GM18909 (cell line): ENCODE data around the gene TNIP2.

Source experiments
- ATAC-seq: cut with Tn5 transposase; IDR thresholded peaks from one replicate; pipeline ENCODE4 v1.9.1; 2021; ENCODE audit warnings: mild to moderate bottlenecking; ENCODE audit not compliant: unreplicated experiment, poor library complexity

Gene TNIP2, protein sequence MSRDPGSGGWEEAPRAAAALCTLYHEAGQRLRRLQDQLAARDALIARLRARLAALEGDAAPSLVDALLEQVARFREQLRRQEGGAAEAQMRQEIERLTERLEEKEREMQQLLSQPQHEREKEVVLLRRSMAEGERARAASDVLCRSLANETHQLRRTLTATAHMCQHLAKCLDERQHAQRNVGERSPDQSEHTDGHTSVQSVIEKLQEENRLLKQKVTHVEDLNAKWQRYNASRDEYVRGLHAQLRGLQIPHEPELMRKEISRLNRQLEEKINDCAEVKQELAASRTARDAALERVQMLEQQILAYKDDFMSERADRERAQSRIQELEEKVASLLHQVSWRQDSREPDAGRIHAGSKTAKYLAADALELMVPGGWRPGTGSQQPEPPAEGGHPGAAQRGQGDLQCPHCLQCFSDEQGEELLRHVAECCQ

GRCh38 chr4:2755821-2756690 is at the start of gene TNIP2:
TNIP2 (minus strand) TSS chr4:2756336; CDS start chr4:2756289, 47 bp downstream.
- peak; percentile 75 for ATAC-seq

DNA sequence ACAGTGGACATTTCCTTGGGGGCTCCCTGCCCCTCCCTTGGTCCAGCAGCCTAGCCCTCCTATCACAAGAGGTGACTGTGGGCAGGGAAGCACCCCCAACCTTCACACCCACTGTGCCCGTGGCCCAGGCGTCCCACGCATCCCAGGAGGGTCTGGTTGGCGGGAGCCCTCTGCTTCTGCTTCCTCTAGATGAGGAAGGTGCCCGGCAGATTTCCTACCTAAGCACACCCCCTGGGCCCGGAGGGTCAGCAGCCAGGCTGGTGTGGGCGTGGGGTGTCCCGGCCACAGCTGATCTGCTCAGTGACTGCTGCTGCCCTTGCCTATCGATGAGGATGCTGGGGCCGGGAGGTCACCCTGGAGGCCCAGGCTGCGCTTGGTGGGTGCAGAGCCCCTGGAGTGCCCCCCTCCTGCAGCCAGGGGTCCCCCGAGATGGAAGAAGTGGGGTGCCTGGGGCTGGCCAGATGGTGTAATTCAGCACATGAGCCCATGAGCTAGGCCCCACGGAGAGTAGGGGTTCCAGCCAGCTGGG is 48.9 kb upstream of the TNIP2 start:
- ATAC-seq = no peak

DNA sequence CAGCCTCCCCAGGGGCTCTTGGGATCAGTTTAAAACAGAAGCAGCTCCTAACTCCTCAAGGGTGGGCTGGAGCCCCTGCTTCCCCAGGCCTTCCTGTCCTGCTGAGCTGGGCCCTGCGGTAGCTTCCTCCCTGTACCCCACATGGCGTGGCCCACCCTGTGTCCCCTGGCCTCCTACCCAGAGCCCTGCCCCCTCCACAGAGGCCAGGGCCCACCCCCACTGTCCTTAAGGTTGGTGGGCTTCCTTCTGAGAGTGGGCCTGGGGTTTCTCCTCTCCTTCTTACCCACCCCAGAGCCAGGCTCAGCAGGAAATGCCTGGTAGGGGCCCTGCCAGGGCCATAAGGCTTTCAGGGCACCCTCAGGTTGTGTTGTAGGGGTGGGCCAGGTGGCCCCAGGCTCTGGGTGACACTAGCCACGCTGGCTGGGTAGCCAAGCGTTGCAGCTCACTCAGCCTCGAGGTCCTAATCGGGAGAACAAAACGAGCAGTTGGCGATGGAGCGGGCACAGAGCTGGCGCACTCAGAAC is 48.4 kb upstream of the TNIP2 start:
- ATAC-seq = no peak

- ATAC-seq = no peak
These were observed 47.7 kb upstream of the TNIP2 start for GRCh38 chr4:2803624-2804448.

DNA sequence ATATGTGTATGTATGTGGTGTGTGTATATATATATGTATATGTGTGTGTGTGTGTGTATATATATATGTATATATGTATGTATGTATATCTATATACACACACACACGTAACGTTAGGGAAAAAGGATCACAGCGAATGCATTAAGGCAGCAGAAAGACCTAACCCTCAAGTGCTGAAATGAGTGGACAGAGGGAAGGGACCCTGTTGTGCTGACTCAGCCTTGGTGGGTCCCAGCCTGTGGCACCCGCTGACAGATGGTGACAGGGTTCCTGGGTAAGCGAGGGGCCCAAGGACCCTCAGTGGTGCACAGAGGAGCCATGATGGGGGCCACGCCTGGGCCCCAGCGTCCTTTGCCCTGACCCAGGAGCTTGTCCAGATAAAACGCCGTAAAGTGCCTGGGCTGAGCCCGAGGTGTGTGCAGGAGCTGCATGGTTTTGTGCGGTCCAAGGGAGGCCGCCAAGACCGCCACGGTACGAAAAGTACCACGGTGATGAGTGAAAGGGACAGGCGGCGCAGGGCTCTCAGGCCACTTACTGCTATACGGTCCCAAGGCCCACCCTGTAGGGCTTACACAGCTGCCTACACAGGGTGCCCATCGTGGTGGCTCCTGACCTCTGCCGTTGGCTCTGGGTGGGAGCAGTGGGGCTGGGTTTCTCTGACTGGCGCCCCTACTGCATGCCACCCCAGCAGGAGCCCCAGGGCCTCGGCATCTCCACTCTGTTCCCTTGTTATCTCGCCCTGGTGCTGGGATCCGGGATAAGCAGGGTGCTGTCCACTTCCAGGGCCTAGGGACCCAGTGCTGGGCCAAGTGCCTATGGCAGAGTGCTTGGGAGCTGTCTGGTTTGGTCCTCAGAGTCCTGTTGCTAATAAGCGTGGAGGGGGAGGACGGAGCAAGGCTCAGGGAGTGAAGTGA is 46.7 kb upstream of the TNIP2 start:
- ATAC-seq = no peak

DNA sequence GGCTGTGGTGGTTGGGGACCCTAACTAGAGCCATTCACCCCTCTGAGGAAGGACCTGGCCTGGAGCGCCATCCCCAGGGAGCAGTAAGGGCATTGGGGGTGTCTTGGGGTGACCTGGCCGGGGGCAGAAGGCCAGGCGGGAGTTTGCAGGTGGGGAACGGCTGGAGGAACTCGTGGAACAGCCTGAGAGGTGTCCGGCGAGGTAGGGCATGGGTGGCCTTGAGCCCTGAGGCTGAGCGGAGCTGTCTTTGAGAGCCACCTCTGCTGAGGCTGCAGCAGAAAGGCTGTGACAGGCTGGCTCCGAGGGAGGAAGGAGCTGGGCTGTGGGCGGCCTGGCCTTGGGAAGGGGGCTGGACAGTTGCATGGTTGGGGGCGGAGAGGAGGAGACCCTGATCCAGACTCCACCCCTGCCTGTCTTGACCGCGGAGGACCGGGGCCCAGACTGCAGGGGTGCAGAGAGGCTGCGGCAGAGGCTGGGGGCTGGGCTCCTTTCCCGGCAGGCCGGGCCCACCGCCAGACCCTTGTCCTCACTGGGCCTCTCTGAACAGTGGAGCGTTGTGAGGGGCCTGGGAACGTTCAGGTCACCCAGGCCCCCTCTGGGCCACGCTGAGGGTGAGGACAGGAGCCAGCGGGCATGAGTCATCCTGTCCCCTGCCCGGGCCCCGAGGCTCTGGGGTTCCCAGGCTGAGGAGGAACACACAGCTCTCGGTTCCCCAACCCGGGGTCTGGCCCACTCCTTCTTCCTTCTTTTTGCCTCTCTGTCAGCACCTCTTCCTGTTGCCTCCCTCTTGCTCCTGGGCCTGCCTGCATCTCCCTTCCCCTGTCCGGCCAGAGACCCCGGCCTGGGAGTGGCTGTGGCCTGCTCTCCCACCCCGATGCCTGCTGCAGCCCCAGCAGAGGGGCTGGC is 44.8 kb upstream of the TNIP2 start:
- ATAC-seq = peak; percentile 41

DNA sequence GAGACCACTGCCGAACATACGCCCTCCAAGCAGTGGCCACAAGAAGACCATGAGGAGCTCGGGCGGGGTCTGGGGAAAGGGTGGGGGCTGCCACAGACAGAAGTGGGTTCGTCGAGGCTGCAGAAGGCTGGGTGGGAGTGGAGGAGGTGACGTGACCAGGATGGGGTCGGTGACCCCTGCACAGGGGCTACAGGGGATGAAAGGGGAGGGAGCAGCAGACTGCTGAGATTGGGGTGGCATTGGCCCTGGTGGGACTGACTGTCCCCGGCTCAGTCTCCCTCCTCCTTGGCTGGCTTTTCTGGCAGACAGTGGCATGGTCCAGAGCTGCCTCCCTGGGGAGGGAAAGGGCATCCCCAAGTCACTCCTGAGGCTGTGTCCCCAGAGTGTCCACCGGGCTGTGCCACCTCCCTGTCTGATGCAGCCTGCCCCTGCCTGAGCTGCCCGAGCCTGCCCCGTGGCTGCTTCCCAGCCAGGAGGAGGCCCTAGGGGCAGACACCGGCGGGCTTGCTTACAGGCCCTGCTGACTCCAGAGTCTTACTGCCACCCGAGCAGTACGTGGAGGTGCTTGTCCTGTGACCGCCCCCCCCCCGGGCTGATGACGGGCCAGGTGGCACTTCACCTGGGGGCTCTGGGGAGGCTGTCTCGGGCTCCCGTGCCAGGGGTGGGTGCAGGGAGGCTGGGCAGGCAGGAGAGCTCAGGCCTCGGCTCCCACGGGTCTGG is 44.0 kb upstream of the TNIP2 start:
- ATAC-seq = no peak

GRCh38 chr4:2799224-2799911 is 43.2 kb upstream of the TNIP2 start:
- no peak for ATAC-seq

GRCh38 chr4:2798399-2799223 is 42.5 kb upstream of the TNIP2 start:
- peak; percentile 54 for ATAC-seq

DNA sequence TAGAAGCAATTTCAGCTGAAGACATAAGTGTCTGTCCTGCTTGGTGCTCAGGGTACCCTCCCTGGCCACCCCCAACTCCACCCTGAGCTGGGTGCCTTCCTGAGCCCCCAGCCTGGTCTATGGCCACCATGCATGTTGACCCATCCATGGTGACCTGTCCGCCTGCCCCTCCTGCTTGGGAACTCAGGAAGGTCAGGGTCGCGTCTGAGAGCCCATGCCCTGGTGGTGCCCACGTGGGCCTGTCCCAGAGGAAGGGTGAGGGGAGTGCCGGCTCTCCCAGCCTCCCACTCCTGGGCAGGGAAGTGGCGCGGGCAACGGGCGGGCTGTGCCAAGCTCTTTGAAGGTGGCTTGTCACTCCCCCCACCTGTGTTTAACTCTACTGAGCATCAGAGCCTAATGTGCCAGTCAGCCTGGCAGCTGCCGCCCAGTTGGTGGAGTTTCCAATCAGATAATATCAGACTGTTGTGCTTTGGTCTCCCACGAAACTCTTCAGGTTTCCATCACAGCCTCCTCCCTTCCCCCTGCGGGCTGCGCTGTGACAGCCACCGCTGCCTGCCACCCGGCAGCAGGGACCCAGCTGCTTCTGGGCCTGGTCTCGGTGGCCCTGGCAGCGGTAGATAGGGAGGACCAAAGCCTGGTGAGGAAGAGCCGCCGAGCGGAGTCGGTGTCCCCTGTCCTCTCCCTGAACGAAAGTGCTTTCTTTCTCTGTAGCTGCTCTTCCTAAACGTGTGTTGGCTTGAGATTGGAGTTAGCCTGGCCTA is 41.6 kb upstream of the TNIP2 start:
- ATAC-seq = no peak

DNA sequence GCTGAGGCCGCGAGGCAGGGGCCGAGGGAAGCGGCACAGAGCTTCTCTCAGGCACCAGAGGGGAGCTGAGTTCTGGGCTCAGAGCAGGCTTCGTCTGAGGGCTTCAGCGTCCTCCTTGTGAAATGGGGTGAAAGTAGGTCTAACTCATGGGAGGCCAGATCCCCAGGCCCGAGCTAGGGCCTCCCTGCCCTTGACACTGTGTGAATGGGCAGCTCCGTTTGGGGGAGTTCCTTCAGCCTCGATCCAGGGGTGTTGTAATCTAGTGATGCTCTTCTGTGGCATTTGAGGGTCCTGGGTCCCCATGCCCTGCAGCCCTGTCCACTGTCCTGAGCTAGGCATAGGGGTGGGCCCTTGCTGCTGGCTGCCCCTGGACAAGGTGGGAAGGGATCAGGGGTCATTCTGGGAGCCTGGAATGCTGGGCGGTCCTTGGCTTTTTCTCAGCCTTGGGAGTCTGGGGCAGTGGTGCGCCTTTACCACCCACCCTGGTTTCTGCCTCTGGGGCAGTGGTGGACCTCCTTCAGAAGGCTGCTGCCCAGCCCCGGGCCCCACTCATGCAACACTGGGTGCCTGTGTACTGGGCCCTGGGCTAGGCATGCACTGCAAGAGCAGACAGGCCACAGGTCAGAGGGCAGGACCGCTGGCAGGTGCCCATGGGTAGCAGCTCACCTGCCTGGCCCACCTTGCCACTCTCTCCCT is 40.9 kb upstream of the TNIP2 start:
- no peak for ATAC-seq

GRCh38 chr4:2795893-2796848 is 40.0 kb upstream of the TNIP2 start:
- ATAC-seq = no peak

- no peak for ATAC-seq
These were observed 39.3 kb upstream of the TNIP2 start for GRCh38 chr4:2795300-2795892.
